Neutrophil (primary cell): ENCODE results near the gene HOXB2.

ENCODE experiments used
- H3K27ac ChIP-seq: fragments of 200-600 bp; sonication (generic); 2 replicates; pipeline ENCODE4 v1.5.1; 2016; ENCODE audit warnings: mild to moderate bottlenecking, moderate library complexity
- H3K27me3 ChIP-seq: fragments of 200-600 bp; sonication (generic); 2 replicates; pipeline ENCODE4 v1.6.0; 2016; ENCODE audit warnings: mild to moderate bottlenecking
- H3K36me3 ChIP-seq: fragments of 200-600 bp; sonication (generic); 2 replicates; pipeline ENCODE4 v1.5.1; 2017
- H3K4me1 ChIP-seq, 2 experiments: fragments of 200-600 bp in 1 of 2; sonication (generic) in 1 of 2; 1 replicate in 1 of 2; 2 replicates in 1 of 2; pipeline versions ENCODE4 v1.5.1 to v1.6.1; 2013 to 2016; ENCODE audit warnings: low read depth in 1 of 2, low read length in 1 of 2, mild to moderate bottlenecking in 1 of 2, moderate library complexity in 1 of 2; ENCODE audit not compliant: control insufficient read depth in 1 of 2, insufficient read depth in 1 of 2
- H3K4me3 ChIP-seq, 2 experiments: fragments of 200-600 bp in 1 of 2; sonication (generic) in 1 of 2; 1 replicate in 1 of 2; 2 replicates in 1 of 2; pipeline ENCODE4 v1.5.1; 2013 to 2016; ENCODE audit warnings: low read depth in 1 of 2, low read length in 1 of 2, mild to moderate bottlenecking in 1 of 2, moderate library complexity in 1 of 2
- H3K9me3 ChIP-seq: fragments of 200-600 bp; sonication (generic); 2 replicates; pipeline ENCODE4 v1.5.1; 2016
- CTCF ChIP-seq: fragments of 200-600 bp; sonication (generic); IDR thresholded peaks from 2 replicates; pipeline ENCODE4 v1.5.1; 2016; ENCODE audit warnings: antibody characterized with exemption

The HOXB2 gene

GRCh38 chr17:48565022-48565554 lies 20.2 kb upstream of the HOXB2 start:
- no peaks in the 10 kb centered on the region for H3K4me1 ChIP-seq

DNA sequence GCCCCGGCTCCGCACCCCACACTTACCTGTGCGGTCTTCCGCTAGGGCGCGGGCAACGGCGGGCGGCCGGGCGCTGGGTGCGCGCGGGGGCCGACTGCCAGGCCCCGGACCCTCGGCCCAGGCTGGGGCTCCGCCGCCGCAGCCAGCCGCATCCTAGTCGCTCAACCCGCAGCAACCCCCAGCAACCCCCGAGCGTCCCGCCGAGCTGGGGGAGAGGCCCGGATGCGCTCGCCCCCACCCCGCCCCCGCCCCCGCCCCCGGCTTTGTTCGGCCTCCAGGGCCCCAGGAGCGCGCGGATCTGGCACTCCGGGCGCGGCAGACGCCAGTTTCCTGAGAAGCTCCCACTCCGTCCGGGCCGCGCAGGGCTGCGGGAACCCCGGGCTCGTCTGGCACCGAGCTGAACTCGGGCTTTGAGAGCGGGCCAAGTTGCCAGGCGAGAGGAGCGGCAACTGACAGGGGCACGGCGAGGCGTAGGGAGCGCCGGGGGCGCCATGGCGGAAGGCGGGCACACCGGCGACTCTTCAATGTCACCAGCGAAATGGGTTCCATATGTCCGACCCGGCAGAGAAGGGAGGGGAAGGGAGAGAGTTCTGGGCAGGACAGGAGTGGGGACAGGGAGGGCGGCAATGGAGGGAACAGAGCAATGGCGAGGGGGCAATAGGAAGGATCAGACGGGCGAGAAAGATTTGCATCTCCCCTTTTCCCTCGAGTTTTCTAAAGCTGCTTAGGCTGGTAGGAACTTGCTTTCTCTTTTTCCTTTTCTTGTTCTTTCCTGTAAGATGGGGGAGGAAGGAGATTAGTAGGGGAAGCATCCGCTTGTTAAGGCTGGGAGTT lies 19.5 kb upstream of the HOXB2 start:
- no peak overlapping the region for H3K4me3 ChIP-seq
- no peak for TF ChIP-seq CTCF
- no peaks in the 10 kb centered on the region for H3K9me3 ChIP-seq
- no peak overlapping the region for H3K27ac ChIP-seq
- H3K27me3 ChIP-seq: peaks cover 100% of the 10 kb centered on the region
- H3K4me1 ChIP-seq: no peaks in the 10 kb centered on the region
- no peaks in the 10 kb centered on the region for H3K36me3 ChIP-seq

More at GRCh38 chr17:48565022-48565554, 20.2 kb upstream of the HOXB2 start:
- no peak overlapping the region for H3K27ac ChIP-seq
- TF ChIP-seq CTCF: no peak
- H3K36me3 ChIP-seq: no peaks in the 10 kb centered on the region
- no peak overlapping the region for H3K4me3 ChIP-seq
- peaks cover 100% of the 10 kb centered on the region for H3K27me3 ChIP-seq
- no peaks in the 10 kb centered on the region for H3K9me3 ChIP-seq

- Histone ChIP-seq H3K4me3 (no peak overlapping the region), H3K27ac (no peak overlapping the region), H3K36me3 (no peaks in the 10 kb centered on the region), H3K4me1 (no peaks in the 10 kb centered on the region), H3K9me3 (no peaks in the 10 kb centered on the region), H3K27me3 (peaks cover 100% of the 10 kb centered on the region)
- no peak for TF ChIP-seq CTCF
Observed at GRCh38 chr17:48563867-48564187, 18.9 kb upstream of the HOXB2 start.

DNA sequence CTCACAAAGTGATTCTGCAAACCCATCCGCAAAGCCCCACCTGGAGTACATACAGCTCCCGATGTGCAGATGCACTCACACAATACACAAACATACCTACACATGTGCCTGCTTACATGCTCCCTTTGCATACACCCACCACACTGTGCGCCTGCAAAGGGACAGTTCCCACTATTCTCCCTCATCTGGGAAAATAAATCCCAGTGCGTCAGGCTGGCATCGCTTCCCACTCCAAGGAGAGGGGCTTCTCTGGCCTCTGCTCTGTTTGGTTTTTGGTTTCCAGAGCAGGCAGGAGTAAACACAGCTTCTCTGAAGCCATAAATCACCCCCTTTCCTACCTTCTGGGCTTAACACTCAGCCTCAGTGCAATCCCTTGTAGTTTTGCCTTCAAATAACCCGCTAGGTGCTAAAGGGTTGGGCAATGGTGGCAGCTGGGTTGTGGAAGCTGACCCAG lies 18.5 kb upstream of the HOXB2 start:
- no peak for TF ChIP-seq CTCF
- Histone ChIP-seq H3K27ac (no peak overlapping the region), H3K4me3 (no peak overlapping the region), H3K36me3 (no peaks in the 10 kb centered on the region), H3K9me3 (no peaks in the 10 kb centered on the region), H3K4me1 (no peaks in the 10 kb centered on the region), H3K27me3 (peaks cover 100% of the 10 kb centered on the region)

- H3K4me3 ChIP-seq: no peak overlapping the region
- H3K27ac ChIP-seq: no peak overlapping the region
- peaks cover 100% of the 10 kb centered on the region for H3K27me3 ChIP-seq
- H3K4me1 ChIP-seq: no peaks in the 10 kb centered on the region
- TF ChIP-seq CTCF: no peak
- no peaks in the 10 kb centered on the region for H3K36me3 ChIP-seq
- H3K9me3 ChIP-seq: no peaks in the 10 kb centered on the region
Observed at GRCh38 chr17:48562934-48563333, 18.0 kb upstream of the HOXB2 start.
